Neutrophil (primary cell): Measurements from ENCODE around the gene TTC3.

Source experiments
- H3K27ac ChIP-seq: fragments of 200-600 bp; sonication (generic); 2 replicates; pipeline ENCODE4 v1.5.1; 2016; ENCODE audit warnings: mild to moderate bottlenecking, moderate library complexity
- H3K27me3 ChIP-seq: fragments of 200-600 bp; sonication (generic); 2 replicates; pipeline ENCODE4 v1.6.0; 2016; ENCODE audit warnings: mild to moderate bottlenecking
- H3K36me3 ChIP-seq: fragments of 200-600 bp; sonication (generic); 2 replicates; pipeline ENCODE4 v1.5.1; 2017
- H3K4me1 ChIP-seq, 2 experiments: fragments of 200-600 bp in 1 of 2; sonication (generic) in 1 of 2; 1 replicate in 1 of 2; 2 replicates in 1 of 2; pipeline versions ENCODE4 v1.5.1 to v1.6.1; 2013 to 2016; ENCODE audit warnings: low read depth in 1 of 2, low read length in 1 of 2, mild to moderate bottlenecking in 1 of 2, moderate library complexity in 1 of 2; ENCODE audit not compliant: control insufficient read depth in 1 of 2, insufficient read depth in 1 of 2
- H3K4me3 ChIP-seq, 2 experiments: fragments of 200-600 bp in 1 of 2; sonication (generic) in 1 of 2; 1 replicate in 1 of 2; 2 replicates in 1 of 2; pipeline ENCODE4 v1.5.1; 2013 to 2016; ENCODE audit warnings: low read depth in 1 of 2, low read length in 1 of 2, mild to moderate bottlenecking in 1 of 2, moderate library complexity in 1 of 2
- H3K9me3 ChIP-seq: fragments of 200-600 bp; sonication (generic); 2 replicates; pipeline ENCODE4 v1.5.1; 2016
- TF ChIP-seq, protein P1 (sequence below): fragments of 200-600 bp; sonication (generic); IDR thresholded peaks from 2 replicates; pipeline ENCODE4 v1.5.1; 2016; ENCODE audit warnings: antibody characterized with exemption

Gene TTC3

GRCh38 chr21:37146320-37147235, 73.5 kb downstream of the TTC3 start:
- H3K27me3 ChIP-seq = no peaks in the 10 kb centered on the region
- no peak overlapping the region for H3K4me3 ChIP-seq
- TF ChIP-seq, protein P1, sequence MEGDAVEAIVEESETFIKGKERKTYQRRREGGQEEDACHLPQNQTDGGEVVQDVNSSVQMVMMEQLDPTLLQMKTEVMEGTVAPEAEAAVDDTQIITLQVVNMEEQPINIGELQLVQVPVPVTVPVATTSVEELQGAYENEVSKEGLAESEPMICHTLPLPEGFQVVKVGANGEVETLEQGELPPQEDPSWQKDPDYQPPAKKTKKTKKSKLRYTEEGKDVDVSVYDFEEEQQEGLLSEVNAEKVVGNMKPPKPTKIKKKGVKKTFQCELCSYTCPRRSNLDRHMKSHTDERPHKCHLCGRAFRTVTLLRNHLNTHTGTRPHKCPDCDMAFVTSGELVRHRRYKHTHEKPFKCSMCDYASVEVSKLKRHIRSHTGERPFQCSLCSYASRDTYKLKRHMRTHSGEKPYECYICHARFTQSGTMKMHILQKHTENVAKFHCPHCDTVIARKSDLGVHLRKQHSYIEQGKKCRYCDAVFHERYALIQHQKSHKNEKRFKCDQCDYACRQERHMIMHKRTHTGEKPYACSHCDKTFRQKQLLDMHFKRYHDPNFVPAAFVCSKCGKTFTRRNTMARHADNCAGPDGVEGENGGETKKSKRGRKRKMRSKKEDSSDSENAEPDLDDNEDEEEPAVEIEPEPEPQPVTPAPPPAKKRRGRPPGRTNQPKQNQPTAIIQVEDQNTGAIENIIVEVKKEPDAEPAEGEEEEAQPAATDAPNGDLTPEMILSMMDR = no peak
- H3K36me3 ChIP-seq = peaks cover 42% of the 10 kb centered on the region
- H3K4me1 ChIP-seq = no peaks in the 10 kb centered on the region
- no peak overlapping the region for H3K27ac ChIP-seq
- H3K9me3 ChIP-seq = no peaks in the 10 kb centered on the region

DNA sequence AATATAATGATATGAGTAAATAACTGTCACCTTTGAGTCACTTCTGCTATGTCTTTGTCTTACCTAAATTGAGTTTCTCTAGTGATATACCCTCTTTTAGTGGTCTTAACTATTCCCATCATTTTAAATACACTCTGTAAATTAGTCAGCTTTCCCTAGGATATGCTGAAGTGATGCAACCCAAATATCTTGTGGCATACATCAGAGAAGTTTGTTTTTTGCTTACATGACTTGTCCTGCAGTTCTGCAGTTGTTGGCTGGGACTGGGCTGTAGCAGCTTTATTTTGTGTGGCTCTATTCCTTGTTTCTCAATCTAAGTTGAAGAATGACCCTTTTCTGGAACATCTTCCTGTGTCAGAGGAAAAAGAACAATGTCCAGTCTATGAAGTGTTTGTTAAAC, 76.4 kb downstream of the TTC3 start:
- TF ChIP-seq, protein P1 = no peak
- Histone ChIP-seq H3K27me3 (no peaks in the 10 kb centered on the region), H3K4me3 (no peak overlapping the region), H3K36me3 (peaks cover 48% of the 10 kb centered on the region), H3K9me3 (no peaks in the 10 kb centered on the region), H3K4me1 (no peaks in the 10 kb centered on the region), H3K27ac (no peak overlapping the region)

DNA sequence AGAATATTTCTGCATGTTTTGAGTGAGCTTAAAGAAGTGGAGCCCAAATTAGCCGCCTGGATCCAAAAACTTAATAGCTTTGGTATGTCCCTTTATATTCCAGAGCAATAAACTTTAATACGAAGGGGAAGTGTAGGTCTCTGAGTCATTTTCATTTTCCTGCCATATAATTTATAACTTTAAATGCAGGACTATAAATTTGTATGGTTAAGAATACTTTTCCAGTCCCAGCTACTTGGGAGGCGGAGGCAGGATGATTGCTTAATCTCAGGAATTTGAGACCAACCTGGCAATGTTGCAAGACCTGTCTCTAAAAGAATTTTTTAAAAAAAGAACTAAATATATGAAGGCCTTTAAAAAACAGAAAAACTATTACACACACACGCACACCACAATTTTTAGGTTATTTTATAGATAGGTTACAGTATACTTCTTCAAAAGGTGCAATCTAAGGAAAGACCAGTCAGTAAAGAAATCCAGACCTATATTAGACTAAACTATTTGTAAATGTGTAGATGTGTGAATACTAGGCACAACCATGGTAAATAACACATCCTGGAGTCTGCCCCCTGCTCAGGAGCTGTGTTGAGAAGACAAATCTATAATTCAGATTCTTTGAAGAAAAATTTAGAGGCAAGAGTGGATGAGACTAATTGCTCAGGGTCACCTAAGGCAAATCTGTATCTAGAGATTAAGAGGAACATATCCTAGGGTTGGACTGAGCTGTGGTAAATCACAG, 80.3 kb downstream of the TTC3 start:
- Histone ChIP-seq H3K27ac (no peak overlapping the region), H3K27me3 (no peaks in the 10 kb centered on the region), H3K9me3 (no peaks in the 10 kb centered on the region), H3K4me1 (no peaks in the 10 kb centered on the region), H3K4me3 (no peak overlapping the region), H3K36me3 (peaks cover 19% of the 10 kb centered on the region)
- TF ChIP-seq, protein P1 = no peak

GRCh38 chr21:37153935-37154350, 80.9 kb downstream of the TTC3 start:
- no peak overlapping the region for H3K4me3 ChIP-seq
- H3K27ac ChIP-seq = no peak overlapping the region
- no peaks in the 10 kb centered on the region for H3K27me3 ChIP-seq
- no peaks in the 10 kb centered on the region for H3K9me3 ChIP-seq
- no peaks in the 10 kb centered on the region for H3K4me1 ChIP-seq
- TF ChIP-seq, protein P1 = no peak
- peaks cover 15% of the 10 kb centered on the region for H3K36me3 ChIP-seq

DNA sequence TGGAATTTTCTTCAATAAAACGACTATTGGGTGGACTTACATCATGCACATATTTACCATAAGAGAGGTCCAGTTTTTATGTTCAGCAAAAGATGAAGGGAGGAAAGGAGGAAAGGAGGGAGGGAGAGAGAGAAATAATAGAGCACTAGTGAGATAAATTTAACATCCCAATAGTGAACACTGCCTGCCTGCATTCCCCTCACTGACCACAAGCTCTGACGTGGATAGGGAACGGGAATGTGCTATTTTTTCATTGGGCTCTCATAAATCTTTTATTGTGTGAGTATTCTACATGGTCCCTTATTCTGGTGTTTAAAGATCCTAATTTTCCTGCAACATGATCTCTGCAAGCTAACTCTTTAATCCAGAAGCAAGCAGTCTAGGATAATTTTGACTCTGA, 82.1 kb downstream of the TTC3 start:
- no peak overlapping the region for H3K4me3 ChIP-seq
- no peak overlapping the region for H3K27ac ChIP-seq
- no peaks in the 10 kb centered on the region for H3K27me3 ChIP-seq
- H3K36me3 ChIP-seq = peaks cover 7% of the 10 kb centered on the region
- TF ChIP-seq, protein P1 = no peak
- no peaks in the 10 kb centered on the region for H3K4me1 ChIP-seq
- no peaks in the 10 kb centered on the region for H3K9me3 ChIP-seq
